ENCODE measurements around the gene PCDH7. TPM values are rescaled to one million over a fixed set of nuclear protein-coding genes. Genes with fewer than 3 reads are reported as not detected.

PCDH7 gene
- polyA plus RNA-seq, 1 donor from 2014 or later: 12.6 TPM

DNA sequence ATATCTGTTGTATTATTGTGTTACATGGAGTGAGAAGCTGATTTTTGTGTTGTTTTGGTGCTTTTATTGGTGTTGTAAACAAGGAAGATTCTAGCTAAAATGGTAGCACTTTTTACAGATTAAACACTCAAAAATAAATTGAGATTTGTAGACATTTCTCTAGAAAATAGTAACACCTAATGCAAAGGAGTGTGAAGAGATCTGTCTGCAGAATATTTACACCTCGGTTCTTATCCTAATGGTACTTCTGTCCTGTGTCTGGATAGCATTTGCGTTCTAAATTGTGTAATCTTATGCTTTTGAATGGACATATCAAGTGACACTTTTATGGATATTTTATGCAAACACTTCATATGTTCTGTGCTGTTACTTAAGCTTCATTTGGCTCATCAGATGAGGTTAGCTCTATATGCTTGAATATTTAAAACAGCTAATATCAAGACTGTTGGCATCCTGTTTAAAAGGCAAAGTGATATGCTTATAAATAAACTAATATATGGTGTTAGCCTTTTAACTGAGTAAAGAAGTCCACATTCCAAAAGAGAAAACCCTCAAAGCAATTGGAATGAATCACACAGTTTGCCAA is 6.0 kb downstream of the PCDH7 start:
- Histone ChIP-seq H3K9ac (ENCODE audit: low read length) (no peak overlapping the region), H2AFZ (ENCODE audit: low read depth, low read length) (no peak overlapping the region)

DNA sequence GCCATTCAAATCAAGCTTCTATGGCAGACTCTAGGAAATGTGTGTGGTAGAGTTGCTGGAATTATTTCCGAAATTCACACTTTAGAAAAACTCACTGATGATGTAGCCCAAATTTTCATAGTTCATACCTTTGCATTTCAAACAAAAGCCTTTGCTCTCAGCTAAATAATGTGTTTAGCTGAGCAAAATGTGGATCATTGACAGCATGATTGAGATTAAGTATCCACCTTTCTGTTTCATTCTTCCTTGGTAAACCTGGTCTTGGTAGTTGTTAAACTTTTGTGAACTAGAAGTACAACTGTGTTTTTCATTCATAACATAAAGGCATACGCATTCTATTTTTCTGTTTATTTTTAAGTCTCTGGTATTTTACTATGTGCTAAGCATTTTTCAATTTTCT is 7.2 kb downstream of the PCDH7 start:
- H3K36me3 ChIP-seq (ENCODE audit: insufficient read depth, low read length): no peaks in the 10 kb centered on the region
- no peaks in the 10 kb centered on the region for H4K20me1 ChIP-seq (ENCODE audit: insufficient read depth)
- H3K27me3 ChIP-seq (ENCODE audit: insufficient read depth, low read depth, low read length): no peaks in the 10 kb centered on the region
- no peak overlapping the region for H2AFZ ChIP-seq (ENCODE audit: low read depth, low read length)
- peaks cover 79% of the 10 kb centered on the region for H3K79me2 ChIP-seq (replicated peaks; ENCODE audit: insufficient read depth, low read length)
- no peaks in the 10 kb centered on the region for H3K9me3 ChIP-seq (ENCODE audit: low read length)
- no peak overlapping the region for H3K9ac ChIP-seq (ENCODE audit: low read length)
- peak overlapping the region; percentile 96 for H3K4me3 ChIP-seq (ENCODE audit: low read length)
- TF ChIP-seq POLR2AphosphoS5 (IDR thresholded peaks at IDR 0.05): no peak
- TF ChIP-seq EP300 (conservative IDR thresholded peaks at IDR 0.05; ENCODE audit: poor library complexity, severe bottlenecking): no peak
- TF ChIP-seq, protein P1, sequence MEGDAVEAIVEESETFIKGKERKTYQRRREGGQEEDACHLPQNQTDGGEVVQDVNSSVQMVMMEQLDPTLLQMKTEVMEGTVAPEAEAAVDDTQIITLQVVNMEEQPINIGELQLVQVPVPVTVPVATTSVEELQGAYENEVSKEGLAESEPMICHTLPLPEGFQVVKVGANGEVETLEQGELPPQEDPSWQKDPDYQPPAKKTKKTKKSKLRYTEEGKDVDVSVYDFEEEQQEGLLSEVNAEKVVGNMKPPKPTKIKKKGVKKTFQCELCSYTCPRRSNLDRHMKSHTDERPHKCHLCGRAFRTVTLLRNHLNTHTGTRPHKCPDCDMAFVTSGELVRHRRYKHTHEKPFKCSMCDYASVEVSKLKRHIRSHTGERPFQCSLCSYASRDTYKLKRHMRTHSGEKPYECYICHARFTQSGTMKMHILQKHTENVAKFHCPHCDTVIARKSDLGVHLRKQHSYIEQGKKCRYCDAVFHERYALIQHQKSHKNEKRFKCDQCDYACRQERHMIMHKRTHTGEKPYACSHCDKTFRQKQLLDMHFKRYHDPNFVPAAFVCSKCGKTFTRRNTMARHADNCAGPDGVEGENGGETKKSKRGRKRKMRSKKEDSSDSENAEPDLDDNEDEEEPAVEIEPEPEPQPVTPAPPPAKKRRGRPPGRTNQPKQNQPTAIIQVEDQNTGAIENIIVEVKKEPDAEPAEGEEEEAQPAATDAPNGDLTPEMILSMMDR (IDR thresholded peaks at IDR 0.05; ENCODE audit: poor library complexity, severe bottlenecking): no peak
- no peak for TF ChIP-seq TAF1 (IDR thresholded peaks at IDR 0.05; ENCODE audit: low read depth)
- no peak for TF ChIP-seq RAD21 (conservative IDR thresholded peaks at IDR 0.05)
- no peak for TF ChIP-seq SMC3 (conservative IDR thresholded peaks at IDR 0.05; ENCODE audit: poor library complexity)
- TF ChIP-seq, protein P2, sequence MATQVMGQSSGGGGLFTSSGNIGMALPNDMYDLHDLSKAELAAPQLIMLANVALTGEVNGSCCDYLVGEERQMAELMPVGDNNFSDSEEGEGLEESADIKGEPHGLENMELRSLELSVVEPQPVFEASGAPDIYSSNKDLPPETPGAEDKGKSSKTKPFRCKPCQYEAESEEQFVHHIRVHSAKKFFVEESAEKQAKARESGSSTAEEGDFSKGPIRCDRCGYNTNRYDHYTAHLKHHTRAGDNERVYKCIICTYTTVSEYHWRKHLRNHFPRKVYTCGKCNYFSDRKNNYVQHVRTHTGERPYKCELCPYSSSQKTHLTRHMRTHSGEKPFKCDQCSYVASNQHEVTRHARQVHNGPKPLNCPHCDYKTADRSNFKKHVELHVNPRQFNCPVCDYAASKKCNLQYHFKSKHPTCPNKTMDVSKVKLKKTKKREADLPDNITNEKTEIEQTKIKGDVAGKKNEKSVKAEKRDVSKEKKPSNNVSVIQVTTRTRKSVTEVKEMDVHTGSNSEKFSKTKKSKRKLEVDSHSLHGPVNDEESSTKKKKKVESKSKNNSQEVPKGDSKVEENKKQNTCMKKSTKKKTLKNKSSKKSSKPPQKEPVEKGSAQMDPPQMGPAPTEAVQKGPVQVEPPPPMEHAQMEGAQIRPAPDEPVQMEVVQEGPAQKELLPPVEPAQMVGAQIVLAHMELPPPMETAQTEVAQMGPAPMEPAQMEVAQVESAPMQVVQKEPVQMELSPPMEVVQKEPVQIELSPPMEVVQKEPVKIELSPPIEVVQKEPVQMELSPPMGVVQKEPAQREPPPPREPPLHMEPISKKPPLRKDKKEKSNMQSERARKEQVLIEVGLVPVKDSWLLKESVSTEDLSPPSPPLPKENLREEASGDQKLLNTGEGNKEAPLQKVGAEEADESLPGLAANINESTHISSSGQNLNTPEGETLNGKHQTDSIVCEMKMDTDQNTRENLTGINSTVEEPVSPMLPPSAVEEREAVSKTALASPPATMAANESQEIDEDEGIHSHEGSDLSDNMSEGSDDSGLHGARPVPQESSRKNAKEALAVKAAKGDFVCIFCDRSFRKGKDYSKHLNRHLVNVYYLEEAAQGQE (IDR thresholded peaks at IDR 0.05; ENCODE audit: borderline replicate concordance): no peak
- no peak for TF ChIP-seq EZH2 (IDR thresholded peaks at IDR 0.05; ENCODE audit: borderline replicate concordance, insufficient read depth, low read length, poor library complexity, severe bottlenecking)
- TF ChIP-seq MXI1 (conservative IDR thresholded peaks at IDR 0.05; ENCODE audit: poor library complexity, severe bottlenecking): no peak
- no peaks in the 10 kb centered on the region for H3F3A ChIP-seq (ENCODE audit: insufficient read depth, low read length, poor library complexity, severe bottlenecking)
- H3K27ac ChIP-seq (ENCODE audit: low read length): no peak overlapping the region
- H3K9me2 ChIP-seq (ENCODE audit: insufficient read depth, low read length): no peaks in the 10 kb centered on the region
- H3K4me2 ChIP-seq (ENCODE audit: low read length): peak overlapping the region; percentile 4

More for the DNA sequence above, 6.0 kb downstream of the PCDH7 start:
- H3K27ac ChIP-seq (ENCODE audit: low read length): no peak overlapping the region
- peak overlapping the region; percentile 96 for H3K4me3 ChIP-seq (ENCODE audit: low read length)
- H3K9me2 ChIP-seq (ENCODE audit: insufficient read depth, low read length): no peaks in the 10 kb centered on the region
- no peaks in the 10 kb centered on the region for H3F3A ChIP-seq (ENCODE audit: insufficient read depth, low read length, poor library complexity, severe bottlenecking)
- H3K27me3 ChIP-seq (ENCODE audit: insufficient read depth, low read depth, low read length): no peaks in the 10 kb centered on the region
- no peaks in the 10 kb centered on the region for H3K9me3 ChIP-seq (ENCODE audit: low read length)
- H3K36me3 ChIP-seq (ENCODE audit: insufficient read depth, low read length): no peaks in the 10 kb centered on the region
- peaks cover 76% of the 10 kb centered on the region for H3K79me2 ChIP-seq (replicated peaks; ENCODE audit: insufficient read depth, low read length)
- H3K4me2 ChIP-seq (ENCODE audit: low read length): peak overlapping the region; percentile 66
- TF ChIP-seq POLR2AphosphoS5 (IDR thresholded peaks at IDR 0.05) (no peak), TAF1 (IDR thresholded peaks at IDR 0.05; ENCODE audit: low read depth) (no peak), SMC3 (conservative IDR thresholded peaks at IDR 0.05; ENCODE audit: poor library complexity) (no peak), EZH2 (IDR thresholded peaks at IDR 0.05; ENCODE audit: borderline replicate concordance, insufficient read depth, low read length, poor library complexity, severe bottlenecking) (no peak), EP300 (conservative IDR thresholded peaks at IDR 0.05; ENCODE audit: poor library complexity, severe bottlenecking) (no peak), MXI1 (conservative IDR thresholded peaks at IDR 0.05; ENCODE audit: poor library complexity, severe bottlenecking) (no peak)
- TF ChIP-seq, protein P2 (IDR thresholded peaks at IDR 0.05; ENCODE audit: borderline replicate concordance): no peak
- no peaks in the 10 kb centered on the region for H4K20me1 ChIP-seq (ENCODE audit: insufficient read depth)
